Measurements from ENCODE around the gene MOBP. TPM values are rescaled to one million over a fixed set of nuclear protein-coding genes. Genes with fewer than 3 reads are reported as not detected.

MOBP gene
- total RNA-seq, 1 experiment from 2014 or later = not detected

DNA sequence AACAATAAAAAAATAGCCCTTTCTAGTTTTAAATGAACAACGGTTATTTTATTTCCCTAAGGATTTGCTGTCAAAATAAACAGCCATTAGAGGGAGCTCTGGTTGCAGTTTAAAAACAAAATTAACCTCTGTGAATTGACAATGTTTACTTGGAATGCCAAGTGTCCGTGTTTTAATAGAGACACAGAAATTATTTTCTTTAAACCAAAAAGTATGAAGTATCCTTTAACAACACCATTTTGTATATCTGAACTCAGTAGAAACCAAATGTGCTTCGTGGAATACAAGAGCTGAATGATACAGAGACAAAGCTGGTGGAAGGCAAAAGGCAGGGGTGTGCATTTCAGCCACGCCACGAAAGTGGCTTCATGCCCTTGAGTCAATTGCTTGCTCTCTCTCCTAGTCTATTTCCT lies 74.4 kb downstream of the MOBP start:
- intact Hi-C loops (cut with micrococcal nuclease) = loop anchor here (1.0 to 10.0 kb wide), 4 partner anchors 270 to 773 kb away; no protein-coding TSS in a partner anchor
- DNase-seq (ENCODE audit: low read depth, low spot score) = peak; percentile 13
- BruUV-seq (replicated peaks) = no TSS peak
- no peak overlapping the region for H3K9ac ChIP-seq (ENCODE audit: low read length)
- ChIA-PET RAD21 (ENCODE audit: low non-redundant PET in 1 of 2, low total read pairs in 2 of 2, uncharacterized antibody in 2 of 2, unreplicated experiment in 2 of 2) (no interaction called here), POLR2A (no interaction called here), CTCF (interaction anchor here (1.0 to 1.7 kb wide), 9 partner anchors 8 to 640 kb away, joined by 3 to 9 read pairs (median 4); no protein-coding TSS in a partner anchor)
- H3K9me2 ChIP-seq (ENCODE audit: insufficient read depth) = no peaks in the 10 kb centered on the region; the same call in 1 of the 2 replicates
- no peak overlapping the region for H3K4me3 ChIP-seq (replicated peaks in 1 of 2; ENCODE audit: low read depth in 1 of 2, low read length in 2 of 2)
- no peaks in the 10 kb centered on the region for H3K79me2 ChIP-seq (ENCODE audit: insufficient read depth, low read length)
- H4K20me1 ChIP-seq (ENCODE audit: insufficient read depth) = no peaks in the 10 kb centered on the region
- TF ChIP-seq SP1 (IDR thresholded peaks at IDR 0.05; ENCODE audit: low read depth) = no peak
- TF ChIP-seq RAD21 (IDR thresholded peaks at IDR 0.05; ENCODE audit: low read depth) = peak; percentile 78
- no peak for TF ChIP-seq YY1 (IDR thresholded peaks at IDR 0.05; ENCODE audit: extremely low read depth, insufficient replicate concordance, low read depth, low read length)
- TF ChIP-seq EGR1 (IDR thresholded peaks at IDR 0.05; ENCODE audit: low read depth) = no peak
- TF ChIP-seq, protein P1, sequence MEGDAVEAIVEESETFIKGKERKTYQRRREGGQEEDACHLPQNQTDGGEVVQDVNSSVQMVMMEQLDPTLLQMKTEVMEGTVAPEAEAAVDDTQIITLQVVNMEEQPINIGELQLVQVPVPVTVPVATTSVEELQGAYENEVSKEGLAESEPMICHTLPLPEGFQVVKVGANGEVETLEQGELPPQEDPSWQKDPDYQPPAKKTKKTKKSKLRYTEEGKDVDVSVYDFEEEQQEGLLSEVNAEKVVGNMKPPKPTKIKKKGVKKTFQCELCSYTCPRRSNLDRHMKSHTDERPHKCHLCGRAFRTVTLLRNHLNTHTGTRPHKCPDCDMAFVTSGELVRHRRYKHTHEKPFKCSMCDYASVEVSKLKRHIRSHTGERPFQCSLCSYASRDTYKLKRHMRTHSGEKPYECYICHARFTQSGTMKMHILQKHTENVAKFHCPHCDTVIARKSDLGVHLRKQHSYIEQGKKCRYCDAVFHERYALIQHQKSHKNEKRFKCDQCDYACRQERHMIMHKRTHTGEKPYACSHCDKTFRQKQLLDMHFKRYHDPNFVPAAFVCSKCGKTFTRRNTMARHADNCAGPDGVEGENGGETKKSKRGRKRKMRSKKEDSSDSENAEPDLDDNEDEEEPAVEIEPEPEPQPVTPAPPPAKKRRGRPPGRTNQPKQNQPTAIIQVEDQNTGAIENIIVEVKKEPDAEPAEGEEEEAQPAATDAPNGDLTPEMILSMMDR (IDR thresholded peaks at IDR 0.05 in 2 of 3, conservative IDR thresholded peaks at IDR 0.05 in 1 of 3; ENCODE audit: borderline replicate concordance in 1 of 3, insufficient read depth in 1 of 3, low read depth in 2 of 3, low read length in 2 of 3) = peak; percentile 55 to 71 (median 62); a peak in 4 of 6 replicates
- no peak for TF ChIP-seq POLR2AphosphoS5 (IDR thresholded peaks at IDR 0.05; ENCODE audit: low read depth, low read length)
- no peak for TF ChIP-seq EZH2 (IDR thresholded peaks at IDR 0.05)
- TF ChIP-seq SIN3A (IDR thresholded peaks at IDR 0.05; ENCODE audit: low read depth) = no peak
- TF ChIP-seq JUND (IDR thresholded peaks at IDR 0.05) = no peak
- H3K4me2 ChIP-seq (ENCODE audit: low read length) = no peak overlapping the region; the same call in 1 of the 2 replicates
- no peaks in the 10 kb centered on the region for H3K4me1 ChIP-seq (ENCODE audit: control insufficient read depth in 1 of 2, insufficient read depth in 2 of 2, low read length in 2 of 2)
- no peaks in the 10 kb centered on the region for H3K9me3 ChIP-seq (ENCODE audit: control insufficient read depth in 1 of 2, insufficient read depth in 1 of 2, low read depth in 1 of 2, low read length in 2 of 2)
- no peaks in the 10 kb centered on the region for H3K27me3 ChIP-seq (ENCODE audit: insufficient read depth, low read length)
- peak; percentile 66 for ATAC-seq
- no peaks in the 10 kb centered on the region for H3K36me3 ChIP-seq (ENCODE audit: control insufficient read depth in 1 of 2, insufficient read depth in 2 of 2, low read length in 2 of 2)
- H2AFZ ChIP-seq (ENCODE audit: low read depth, low read length, poor library complexity, severe bottlenecking) = no peak overlapping the region
- no peak overlapping the region for H3K27ac ChIP-seq (ENCODE audit: low read depth, low read length)
